B cell (primary cell): ENCODE data around the gene CAMK4. TPM values are rescaled to one million over a fixed set of nuclear protein-coding genes. Genes with fewer than 3 reads are reported as not detected.

Experiments used
- ATAC-seq: fragments of 200-7000 bp; cut with Tn5 transposase; one replicate; pipeline ENCODE4 v1.10.0; 2021; ENCODE audit warnings: low read depth, mild to moderate bottlenecking, moderate number of reproducible peaks, moderate library complexity
- CTCF ChIA-PET: fragments of 350-600 bp; sonication (Branson Sonifier 250); formaldehyde crosslinking; loops from one replicate; lab custom pipeline; 2021; ENCODE audit warnings: antibody characterized with exemption, inconsistent platforms; lab: Charles Lee
- POLR2A ChIA-PET: fragments of 350-600 bp; sonication (Branson Sonifier 250); formaldehyde crosslinking; loops from one replicate; lab custom pipeline; 2021; ENCODE audit warnings: antibody characterized with exemption; lab: Charles Lee
- DNase-seq: peaks from one replicate; pipeline ENCODE4 v3.0.0; 2013
- H2AFZ ChIP-seq: 2 replicates; pipeline ENCODE4 v1.6.1; 2012; ENCODE audit warnings: mild to moderate bottlenecking, low read depth, low read length; ENCODE audit not compliant: insufficient read depth, poor library complexity, severe bottlenecking
- H3K27ac ChIP-seq, 2 donors: 1 replicate in 1 of 2; 2 replicates in 1 of 2; pipeline ENCODE4 v1.5.1; 2012 to 2013; ENCODE audit warnings: low read length in 2 of 2, mild to moderate bottlenecking in 2 of 2, moderate library complexity in 1 of 2
- H3K27me3 ChIP-seq, 4 experiments: fragments of 200-600 bp in 1 of 4; sonication (generic) in 1 of 4; replicated peaks in 1 of 4; 1 replicate in 2 of 4; 2 replicates in 2 of 4; pipeline versions ENCODE4 v1.6.1 to v1.7.0; 2013 to 2016; ENCODE audit warnings: low read length in 3 of 4, mild to moderate bottlenecking in 2 of 4, mixed read lengths in 1 of 4, moderate library complexity in 1 of 4; ENCODE audit not compliant: insufficient read depth in 4 of 4, control insufficient read depth in 3 of 4; ENCODE audit errors: control extremely low read depth in 1 of 4
- H3K36me3 ChIP-seq, 2 experiments: replicated peaks in 1 of 2; 1 replicate in 1 of 2; 2 replicates in 1 of 2; pipeline versions ENCODE4 v1.6.1 to v1.7.1; 2013; ENCODE audit warnings: low read length in 1 of 2; ENCODE audit not compliant: insufficient read depth in 2 of 2, control insufficient read depth in 1 of 2; ENCODE audit errors: control extremely low read depth in 1 of 2, extremely low read depth in 1 of 2
- H3K4me1 ChIP-seq, 2 donors: fragments of 200-600 bp in 1 of 2; sonication (generic) in 1 of 2; 1 replicate in 1 of 2; 2 replicates in 1 of 2; pipeline versions ENCODE4 v1.5.1 to v1.6.1; 2013 to 2017; ENCODE audit warnings: low read length in 2 of 2; ENCODE audit not compliant: control insufficient read depth in 2 of 2, insufficient read depth in 2 of 2
- H3K4me2 ChIP-seq: replicated peaks from 2 replicates; pipeline ENCODE3; 2012; ENCODE audit warnings: mild to moderate bottlenecking, low read depth, low read length; ENCODE audit not compliant: poor library complexity, severe bottlenecking
- H3K4me3 ChIP-seq, 5 experiments: fragments of 200-600 bp in 1 of 5; sonication (generic) in 1 of 5; 1 replicate in 3 of 5; 2 replicates in 2 of 5; pipeline versions ENCODE4 v1.5.1 to v1.7.0; 2011 to 2016; ENCODE audit warnings: low read length in 4 of 5, mild to moderate bottlenecking in 4 of 5, low read depth in 2 of 5, control low read depth in 1 of 5, moderate library complexity in 1 of 5; ENCODE audit not compliant: insufficient read depth in 1 of 5; ENCODE audit errors: control extremely low read depth in 1 of 5, extremely low read depth in 1 of 5
- H3K79me2 ChIP-seq: fragments of 200-600 bp; sonication (generic); one replicate; pipeline ENCODE4 v1.6.0; 2016; ENCODE audit warnings: low read length; ENCODE audit not compliant: control insufficient read depth, insufficient read depth
- H3K9ac ChIP-seq: fragments of 200-600 bp; sonication (generic); 2 replicates; pipeline ENCODE4 v1.6.1; 2017; ENCODE audit warnings: mild to moderate bottlenecking, low read length, moderate library complexity
- H3K9me3 ChIP-seq, 3 donors: one replicate each; pipeline versions ENCODE4 v1.6.1 to v1.7.1; 2013; ENCODE audit warnings: low read length in 2 of 3; ENCODE audit not compliant: control insufficient read depth in 2 of 3, insufficient read depth in 1 of 3; ENCODE audit errors: control extremely low read depth in 1 of 3
- H4K20me1 ChIP-seq: 2 replicates; pipeline ENCODE4 v1.6.0; 2012; ENCODE audit warnings: mild to moderate bottlenecking, low read length; ENCODE audit not compliant: insufficient read depth, control insufficient read depth, poor library complexity, severe bottlenecking
- H3K27ac Mint-ChIP-seq: one replicate; pipeline ENCODE4 v1.8.0; 2021; ENCODE audit warnings: mixed read lengths
- H3K27me3 Mint-ChIP-seq: one replicate; pipeline ENCODE4 v1.8.0; 2021; ENCODE audit warnings: mixed read lengths
- H3K4me1 Mint-ChIP-seq: one replicate; pipeline ENCODE4 v1.8.0; 2021; ENCODE audit warnings: mixed read lengths
- H3K4me3 Mint-ChIP-seq: one replicate; pipeline ENCODE4 v1.8.0; 2021; ENCODE audit warnings: mixed read lengths
- H3K9me3 Mint-ChIP-seq: one replicate; pipeline ENCODE4 v1.8.0; 2022; ENCODE audit warnings: mixed read lengths; ENCODE audit not compliant: insufficient read depth
- EZH2 ChIP-seq: IDR thresholded peaks from 2 replicates; pipeline ENCODE4 v1.6.1; 2012; ENCODE audit warnings: borderline replicate concordance, low read depth, mild to moderate bottlenecking, moderate library complexity, low read length; ENCODE audit not compliant: insufficient read depth, poor library complexity, severe bottlenecking
- WGBS: methylation state at CpG from one replicate; pipeline ENCODE4 v1.1.5; 2013; ENCODE audit warnings: missing lambda C conversion rate; ENCODE audit not compliant: insufficient coverage; 5-methylcytosine and 5-hydroxymethylcytosine counted together
- intact Hi-C: fragments of 100-400 bp; cut with micrococcal nuclease; formaldehyde crosslinking; loops from one replicate; pipeline ENCODE4 v1.10.0; 2022
- polyA plus RNA-seq: library from polyadenylated mRNA; depleted of rRNA; stranded (reverse); fragments of >200 nt; gene quantifications from 2 replicates; pipeline ENCODE4 v1.2.3, GENCODE V29; 2012
- total RNA-seq, 2 donors: library from RNA; stranded (reverse); fragments of 120-200 nt in 1 of 2; gene quantifications; 1 replicate in 1 of 2; 2 replicates in 1 of 2; pipeline versions ENCODE4 v1.2.3 to v1.2.4, GENCODE V29; 2013 to 2022
- TF ChIP-seq, protein P1 (sequence below): fragments of 200-600 bp; IDR thresholded peaks from one replicate; pipeline ENCODE4 v1.8.0; 2022; ENCODE audit warnings: antibody characterized with exemption, mild to moderate bottlenecking

Gene CAMK4
- total and polyA plus RNA-seq, 2 donors (not counting 1 experiment from before 2014, with no cell fraction given) = 0.78 to 4.8 TPM

DNA sequence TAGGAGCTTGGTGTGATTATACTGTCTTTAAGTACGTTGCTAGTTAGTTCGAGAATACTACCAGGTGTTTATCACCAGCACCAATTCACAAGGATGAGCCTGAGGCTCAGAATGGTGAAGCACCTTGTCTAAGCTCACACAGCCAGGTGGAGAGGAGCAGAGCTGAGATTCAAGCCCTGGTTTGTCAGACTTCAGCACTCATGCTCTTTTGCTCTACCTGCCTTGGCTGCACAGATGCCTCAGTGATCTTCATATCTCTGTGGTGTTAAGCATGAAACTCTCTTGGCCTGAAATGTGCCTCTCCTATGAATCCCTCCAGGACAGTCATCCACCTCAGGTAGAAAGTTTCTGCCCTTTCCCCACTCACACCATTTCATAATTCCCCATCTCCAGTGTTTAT lies 12.2 kb downstream of the CAMK4 start:
- Mint-ChIP-seq H3K9me3 (no peaks in the 10 kb centered on the region), H3K4me3 (no peak overlapping the region), H3K4me1 (peaks cover 4% of the 10 kb centered on the region), H3K27me3 (no peaks in the 10 kb centered on the region), H3K27ac (no peak overlapping the region)
- ChIA-PET POLR2A (no interaction called here), CTCF (no interaction called here)
- Histone ChIP-seq H3K4me3 (no peak overlapping the region), H3K27ac (no peak overlapping the region), H4K20me1 (no peaks in the 10 kb centered on the region), H3K4me2 (no peak overlapping the region), H3K79me2 (no peaks in the 10 kb centered on the region), H3K9ac (no peak overlapping the region), H3K36me3 (no peaks in the 10 kb centered on the region), H2AFZ (no peak overlapping the region), H3K4me1 (peaks cover 0 to 3% of the 10 kb centered on the region in 2 donors), H3K9me3 (no peaks in the 10 kb centered on the region), H3K27me3 (no peaks in the 10 kb centered on the region)
- ATAC-seq (no peak), DNase-seq (no peak)
- TF ChIP-seq, protein P1, sequence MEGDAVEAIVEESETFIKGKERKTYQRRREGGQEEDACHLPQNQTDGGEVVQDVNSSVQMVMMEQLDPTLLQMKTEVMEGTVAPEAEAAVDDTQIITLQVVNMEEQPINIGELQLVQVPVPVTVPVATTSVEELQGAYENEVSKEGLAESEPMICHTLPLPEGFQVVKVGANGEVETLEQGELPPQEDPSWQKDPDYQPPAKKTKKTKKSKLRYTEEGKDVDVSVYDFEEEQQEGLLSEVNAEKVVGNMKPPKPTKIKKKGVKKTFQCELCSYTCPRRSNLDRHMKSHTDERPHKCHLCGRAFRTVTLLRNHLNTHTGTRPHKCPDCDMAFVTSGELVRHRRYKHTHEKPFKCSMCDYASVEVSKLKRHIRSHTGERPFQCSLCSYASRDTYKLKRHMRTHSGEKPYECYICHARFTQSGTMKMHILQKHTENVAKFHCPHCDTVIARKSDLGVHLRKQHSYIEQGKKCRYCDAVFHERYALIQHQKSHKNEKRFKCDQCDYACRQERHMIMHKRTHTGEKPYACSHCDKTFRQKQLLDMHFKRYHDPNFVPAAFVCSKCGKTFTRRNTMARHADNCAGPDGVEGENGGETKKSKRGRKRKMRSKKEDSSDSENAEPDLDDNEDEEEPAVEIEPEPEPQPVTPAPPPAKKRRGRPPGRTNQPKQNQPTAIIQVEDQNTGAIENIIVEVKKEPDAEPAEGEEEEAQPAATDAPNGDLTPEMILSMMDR = no peak
- TF ChIP-seq EZH2 = no peak
- 100% methylated on average over 1 of the region's 2 CpGs for WGBS
- intact Hi-C loops = no loop called here

DNA sequence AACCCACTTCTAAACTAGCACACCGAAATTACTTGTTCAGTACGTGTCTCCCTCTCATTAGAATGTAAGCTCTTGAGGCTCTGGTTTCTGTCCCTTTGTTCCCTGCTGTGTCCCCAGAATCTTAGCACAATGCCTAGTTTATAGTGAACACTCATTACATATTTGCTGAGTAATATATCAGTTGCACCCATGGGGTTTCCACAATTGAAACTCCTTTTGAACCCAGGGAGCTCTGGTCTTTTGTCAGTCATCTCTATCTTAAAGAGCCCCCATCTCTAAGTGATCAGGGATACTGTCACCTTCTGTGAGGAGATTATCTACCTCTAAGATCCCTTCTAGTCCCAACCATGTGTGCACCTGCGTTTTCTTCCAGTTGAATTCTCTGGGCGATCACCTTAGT lies 12.8 kb downstream of the CAMK4 start:
- H3K9me3 Mint-ChIP-seq = no peaks in the 10 kb centered on the region
- no peaks in the 10 kb centered on the region for H4K20me1 ChIP-seq
- no peak overlapping the region for H2AFZ ChIP-seq
- H3K27ac ChIP-seq = no peak overlapping the region
- no peak for TF ChIP-seq EZH2
- TF ChIP-seq, protein P1 = no peak
- no peak for ATAC-seq
- ChIA-PET CTCF (no interaction called here), POLR2A (no interaction called here)
- no peaks in the 10 kb centered on the region for H3K9me3 ChIP-seq
- H3K27me3 Mint-ChIP-seq = no peaks in the 10 kb centered on the region
- no peaks in the 10 kb centered on the region for H3K36me3 ChIP-seq
- no peak overlapping the region for H3K4me3 ChIP-seq
- H3K27me3 ChIP-seq = no peaks in the 10 kb centered on the region
- intact Hi-C loops = no loop called here
- peaks cover 4% of the 10 kb centered on the region for H3K4me1 Mint-ChIP-seq
- no peak overlapping the region for H3K4me3 Mint-ChIP-seq
- DNase-seq = no peak
- H3K79me2 ChIP-seq = no peaks in the 10 kb centered on the region
- H3K4me1 ChIP-seq = peaks cover 0 to 3% of the 10 kb centered on the region in 2 donors
- no peak overlapping the region for H3K4me2 ChIP-seq
- no peak overlapping the region for H3K9ac ChIP-seq
- H3K27ac Mint-ChIP-seq = no peak overlapping the region
- WGBS = no CpG with 5 or more reads among the region's 4 CpGs
